GM18867 (cell line): ENCODE results near the gene SLC24A3.

Experiments
- ATAC-seq: cut with Tn5 transposase; IDR thresholded peaks from one replicate; pipeline ENCODE4 v1.9.1; 2021; ENCODE audit warnings: mild to moderate bottlenecking, moderate library complexity; ENCODE audit not compliant: unreplicated experiment

Gene SLC24A3

DNA sequence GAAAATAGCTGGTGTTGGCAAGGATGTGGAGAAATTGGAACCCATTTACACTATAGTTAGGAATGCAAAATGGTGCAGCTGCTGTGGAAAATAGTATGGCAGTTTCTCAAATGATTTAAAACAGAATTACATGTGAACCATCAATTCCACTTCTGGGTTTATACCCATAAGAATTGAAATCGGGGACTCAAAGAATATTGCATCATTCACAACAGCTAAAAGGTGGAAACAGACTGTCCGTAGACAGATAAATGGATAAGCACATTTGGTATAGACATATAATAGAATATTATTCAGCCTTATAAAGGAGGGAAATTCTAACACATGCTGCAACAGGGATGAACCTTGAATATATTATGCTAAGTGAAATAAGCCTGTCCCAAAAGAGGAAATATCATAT lies 355.7 kb downstream of the SLC24A3 start:
- ATAC-seq = no peak

DNA sequence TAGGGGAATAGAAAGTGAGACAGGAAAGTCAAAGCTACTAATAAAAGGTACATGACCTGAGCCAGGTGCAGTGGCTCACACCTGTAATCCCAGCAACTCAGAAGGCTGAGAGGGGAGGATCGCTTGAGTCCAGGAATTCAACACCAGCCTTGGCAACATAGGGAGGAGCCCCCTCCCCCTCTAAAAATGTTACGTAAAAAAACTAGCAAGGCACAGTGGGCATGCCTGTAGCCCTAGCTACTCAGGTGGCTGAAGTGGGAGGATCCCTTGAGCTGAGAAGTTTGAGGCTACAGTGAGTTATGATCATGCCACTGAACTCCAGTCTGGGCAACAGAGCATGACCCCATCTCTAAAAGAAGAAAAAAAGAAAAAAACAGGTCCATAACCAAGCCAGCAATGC lies 359.6 kb downstream of the SLC24A3 start:
- no peak for ATAC-seq

DNA sequence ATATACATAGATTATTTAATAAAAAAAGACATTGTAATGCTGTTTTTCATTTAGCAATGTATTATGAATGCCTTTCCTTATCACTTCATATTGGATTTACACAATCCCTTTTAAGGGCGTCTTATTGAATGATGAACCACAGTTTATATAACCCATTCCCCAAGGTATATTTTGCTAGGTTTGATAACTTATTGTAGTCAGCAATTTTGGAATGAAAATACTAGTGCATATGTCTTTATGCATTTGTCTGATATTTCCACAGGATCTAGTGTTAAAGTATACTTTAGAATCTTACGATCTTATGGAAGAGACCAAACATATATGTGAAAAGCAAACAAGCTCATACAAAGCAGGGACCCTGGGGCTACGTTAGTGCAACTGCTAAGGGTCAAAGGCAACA lies 365.2 kb downstream of the SLC24A3 start:
- ATAC-seq = no peak

DNA sequence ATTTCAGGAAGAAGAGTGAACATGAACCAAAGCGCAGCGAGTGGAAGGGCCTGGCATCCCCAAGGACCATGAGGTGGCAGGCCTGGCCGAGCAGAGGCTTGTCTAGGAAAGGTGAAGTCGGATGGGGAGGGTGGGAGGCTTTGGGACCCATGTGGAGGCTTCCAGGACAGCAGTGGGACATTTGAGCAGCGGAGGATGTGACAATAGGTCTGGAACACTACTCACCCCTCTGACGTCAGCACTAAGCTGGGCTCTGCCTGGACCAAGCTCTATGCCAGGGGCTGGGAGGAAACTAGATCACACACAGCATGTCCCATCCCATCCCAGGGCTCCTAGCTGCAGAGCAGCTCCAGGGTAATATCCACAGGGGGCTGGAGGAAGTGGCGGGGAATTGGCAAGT lies 370.3 kb downstream of the SLC24A3 start:
- ATAC-seq = no peak

DNA sequence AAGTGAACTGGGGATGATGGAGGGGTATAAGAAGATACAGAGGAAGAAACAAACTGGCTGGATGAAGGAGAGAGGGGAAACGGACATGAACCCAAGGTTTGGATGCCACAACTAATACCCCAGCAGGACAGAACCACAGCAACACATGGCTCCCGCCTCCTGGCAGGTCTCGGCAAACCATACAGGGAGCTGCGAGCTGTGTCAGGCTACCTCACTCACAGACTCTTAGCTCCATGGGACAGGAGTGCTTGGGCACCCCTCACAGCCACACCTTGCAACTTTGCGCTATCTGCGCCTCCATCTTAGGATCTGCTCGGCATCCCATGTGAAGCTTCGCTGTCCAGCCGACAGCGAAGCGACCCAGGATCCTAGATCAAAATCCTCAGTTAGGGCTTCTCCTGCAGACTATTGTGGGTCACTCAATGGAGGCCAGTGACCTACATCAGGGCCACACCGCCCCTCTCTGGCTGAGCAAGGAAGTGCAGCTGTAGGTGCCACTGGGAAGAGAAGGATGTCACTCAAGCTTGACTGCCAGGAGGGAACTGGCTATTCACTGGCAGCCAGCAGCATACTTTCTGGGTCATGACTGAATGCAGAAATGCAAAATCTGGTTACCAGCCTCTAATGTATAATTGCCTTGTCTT lies 371.2 kb downstream of the SLC24A3 start:
- ATAC-seq = peak; percentile 52

DNA sequence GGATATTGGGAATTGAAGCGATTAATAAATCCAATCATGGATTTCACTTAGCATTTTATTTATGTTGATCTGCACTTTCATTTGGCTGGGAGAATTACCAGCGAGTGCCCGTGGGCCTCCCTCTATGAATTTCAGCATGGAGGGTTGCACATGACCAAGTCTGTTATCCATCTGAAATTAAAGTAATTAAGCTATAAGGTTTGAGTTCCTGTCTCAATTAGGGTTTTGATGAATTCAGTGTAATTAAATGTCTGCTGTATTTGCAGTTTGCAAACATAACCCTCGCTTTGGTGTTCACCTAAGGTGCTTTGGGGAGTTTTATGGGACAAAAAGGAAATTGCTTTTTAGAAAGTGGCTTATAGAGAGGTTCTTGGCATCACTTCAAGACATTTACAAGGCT lies 375.8 kb downstream of the SLC24A3 start:
- ATAC-seq = no peak

DNA sequence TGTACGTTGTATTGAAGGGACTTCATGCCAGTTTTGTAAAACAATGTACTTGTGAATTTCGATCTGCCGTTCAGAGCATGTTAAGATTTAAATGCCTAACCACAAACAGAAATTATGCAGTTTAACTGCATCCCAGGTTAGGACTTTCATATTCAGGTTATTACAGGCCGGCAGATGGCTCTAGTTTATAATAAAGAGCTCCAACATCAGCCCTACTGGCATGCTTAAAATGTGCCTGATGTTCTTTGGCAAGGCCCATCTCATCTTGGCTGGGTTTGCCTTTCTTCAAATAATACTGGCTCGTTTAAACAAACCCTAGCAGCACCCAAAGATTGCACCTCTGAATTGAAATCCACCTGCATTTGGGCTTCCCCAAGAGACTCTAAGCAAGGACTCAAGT lies 376.3 kb downstream of the SLC24A3 start:
- ATAC-seq = no peak

DNA sequence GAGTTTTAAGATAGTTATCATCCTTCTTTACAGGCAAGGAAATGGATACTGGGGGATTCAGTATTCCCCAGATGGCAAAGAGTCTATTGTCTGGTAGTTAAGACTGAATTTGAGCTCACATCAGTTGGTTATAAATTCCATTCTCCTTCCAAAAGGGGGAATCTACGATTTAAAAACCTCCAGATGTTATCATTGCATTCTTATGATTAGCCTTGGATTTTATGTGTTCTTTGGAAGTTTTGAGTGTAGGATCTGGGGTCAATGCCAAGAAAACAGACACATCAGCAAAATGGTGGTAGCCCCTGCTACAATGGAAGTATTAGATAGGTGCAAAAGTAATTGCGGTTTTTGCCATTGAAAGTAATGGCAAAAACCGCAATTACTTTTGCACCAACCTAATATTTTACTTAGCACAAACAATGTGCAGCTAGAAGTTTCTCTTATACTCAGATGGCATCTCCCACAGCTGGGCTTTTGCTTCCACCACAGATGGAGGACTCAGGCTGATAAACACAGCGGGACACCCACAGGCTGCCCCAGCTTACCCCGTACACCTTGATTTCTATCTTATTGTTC lies 377.4 kb downstream of the SLC24A3 start:
- ATAC-seq = no peak

DNA sequence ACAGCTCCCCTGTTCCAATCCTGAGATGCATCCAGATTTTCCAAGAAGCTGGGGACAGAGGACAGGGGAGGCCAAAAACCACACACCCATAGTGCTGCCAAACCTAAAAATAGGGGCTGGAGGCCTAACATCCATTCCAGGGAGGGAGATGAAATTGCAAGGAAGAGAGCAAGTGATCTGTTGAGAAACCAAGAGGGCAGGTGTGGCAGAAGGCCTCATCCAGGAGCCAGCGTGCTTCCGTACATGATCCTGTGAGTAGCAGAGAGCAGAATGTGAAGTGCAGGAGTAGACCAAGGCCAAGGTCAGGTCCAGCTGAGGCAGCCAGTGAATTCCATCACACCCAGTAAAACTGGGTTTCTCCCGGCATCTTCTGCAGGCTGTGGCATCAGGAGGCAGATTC lies 377.9 kb downstream of the SLC24A3 start:
- ATAC-seq = no peak

DNA sequence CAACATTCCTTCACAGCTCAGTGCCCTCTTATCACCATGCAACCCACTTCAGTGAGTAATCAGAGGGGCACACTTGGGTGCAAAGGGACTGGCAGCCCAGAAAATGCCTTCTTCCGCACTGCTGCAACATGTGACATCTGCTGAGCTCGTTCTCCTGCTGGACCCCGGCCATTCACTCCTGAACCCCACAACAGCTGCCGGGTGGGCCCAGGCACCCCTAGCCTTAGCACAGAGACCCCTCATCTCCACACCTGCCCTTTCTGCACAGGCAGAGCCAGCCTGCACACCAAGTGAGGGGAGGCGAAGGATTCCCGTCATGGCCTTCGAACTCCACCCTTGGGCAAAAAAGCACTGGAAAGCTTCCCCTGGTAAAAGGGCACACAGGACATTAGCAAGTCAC lies 381.3 kb downstream of the SLC24A3 start:
- no peak for ATAC-seq

DNA sequence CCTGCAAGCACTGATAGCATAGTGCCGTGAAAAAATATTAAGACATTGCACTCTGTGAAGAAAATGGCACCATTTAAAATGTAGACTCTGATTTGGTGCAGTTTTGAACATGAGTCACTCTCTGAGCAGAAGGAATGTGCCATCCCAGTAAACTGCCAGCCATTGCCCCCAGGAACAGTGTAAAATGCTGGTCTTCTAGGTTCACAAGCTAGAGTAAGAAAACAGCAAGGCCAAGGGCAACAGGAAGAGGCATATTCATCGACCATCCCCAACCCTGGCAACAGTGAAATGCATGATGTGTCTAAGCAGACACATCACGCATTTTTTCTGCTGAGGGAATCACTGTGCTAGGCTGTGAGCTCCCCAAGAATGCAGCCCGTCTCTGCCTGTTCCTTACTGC lies 382.5 kb downstream of the SLC24A3 start:
- no peak for ATAC-seq

DNA sequence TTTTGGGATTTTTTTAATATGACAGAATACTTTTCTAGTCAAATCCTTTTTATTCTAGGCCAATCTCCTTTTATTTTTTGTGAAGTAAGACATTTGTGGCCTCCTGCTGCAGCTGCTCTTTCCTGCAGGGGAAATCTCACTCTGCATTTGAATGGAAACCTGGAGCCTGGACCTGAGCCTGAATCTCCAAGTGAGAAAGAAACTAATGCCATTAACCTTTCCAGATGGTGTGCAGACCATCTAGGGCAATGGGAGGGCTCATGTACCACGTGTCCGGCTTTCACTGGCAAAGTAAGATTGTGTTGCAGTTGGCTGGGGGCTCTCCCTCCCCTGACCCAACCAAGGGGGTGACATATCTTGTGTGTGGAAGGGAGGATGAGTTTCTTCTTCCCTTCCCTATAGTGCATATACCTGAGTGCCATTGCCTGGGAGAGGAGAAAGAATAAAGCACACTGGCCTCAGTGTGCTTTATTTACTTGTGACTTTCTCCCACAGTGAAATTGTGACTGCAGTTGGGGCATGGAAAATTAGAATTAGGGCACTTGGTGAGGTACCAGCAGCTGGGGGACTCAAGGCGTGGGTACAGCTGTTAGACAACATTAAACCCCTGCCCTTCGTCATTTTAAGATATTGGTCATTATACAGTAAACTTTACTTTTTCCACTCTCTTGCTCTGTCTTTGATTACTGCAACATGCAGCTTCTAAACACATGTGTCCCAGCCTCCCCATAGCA lies 385.8 kb downstream of the SLC24A3 start:
- ATAC-seq = no peak

DNA sequence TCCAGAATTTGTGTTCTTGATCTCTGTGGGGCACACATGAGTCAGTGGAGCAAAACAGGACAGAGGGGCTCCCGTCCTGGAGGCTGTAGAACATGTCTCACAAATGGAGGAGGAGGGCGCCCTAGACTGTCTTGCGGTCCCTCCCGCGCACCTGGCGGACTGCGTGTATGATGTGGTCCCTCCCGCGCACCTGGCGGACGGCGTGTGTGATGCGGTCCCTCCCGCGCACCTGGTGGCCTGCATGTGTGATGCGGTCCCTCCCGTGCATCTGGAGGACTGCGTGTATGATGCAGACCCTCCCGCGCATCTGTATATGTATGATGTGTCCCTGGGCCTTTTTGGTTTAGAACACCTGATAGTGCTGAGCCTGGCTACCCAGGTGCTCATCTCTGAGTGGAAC lies 386.8 kb downstream of the SLC24A3 start:
- ATAC-seq = no peak

DNA sequence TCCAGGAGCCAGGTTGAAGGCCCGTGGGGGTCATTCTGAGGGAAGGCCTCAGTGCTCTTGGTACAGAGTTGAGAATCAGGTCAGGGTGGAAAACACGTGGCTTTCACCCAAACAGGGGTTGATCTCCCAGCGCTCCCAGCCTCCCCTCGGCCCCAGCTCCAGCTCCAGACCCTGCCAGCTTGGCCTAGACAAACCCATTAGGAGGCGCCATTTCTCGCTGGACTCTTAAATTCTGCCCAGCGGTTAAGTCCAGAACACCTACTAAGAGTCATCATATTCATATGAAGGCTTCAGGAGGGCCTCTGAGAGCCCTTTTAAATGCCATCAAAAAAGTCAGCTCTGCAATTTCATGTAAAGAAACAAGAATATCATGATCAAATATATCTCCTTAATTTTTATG lies 387.6 kb downstream of the SLC24A3 start:
- no peak for ATAC-seq

DNA sequence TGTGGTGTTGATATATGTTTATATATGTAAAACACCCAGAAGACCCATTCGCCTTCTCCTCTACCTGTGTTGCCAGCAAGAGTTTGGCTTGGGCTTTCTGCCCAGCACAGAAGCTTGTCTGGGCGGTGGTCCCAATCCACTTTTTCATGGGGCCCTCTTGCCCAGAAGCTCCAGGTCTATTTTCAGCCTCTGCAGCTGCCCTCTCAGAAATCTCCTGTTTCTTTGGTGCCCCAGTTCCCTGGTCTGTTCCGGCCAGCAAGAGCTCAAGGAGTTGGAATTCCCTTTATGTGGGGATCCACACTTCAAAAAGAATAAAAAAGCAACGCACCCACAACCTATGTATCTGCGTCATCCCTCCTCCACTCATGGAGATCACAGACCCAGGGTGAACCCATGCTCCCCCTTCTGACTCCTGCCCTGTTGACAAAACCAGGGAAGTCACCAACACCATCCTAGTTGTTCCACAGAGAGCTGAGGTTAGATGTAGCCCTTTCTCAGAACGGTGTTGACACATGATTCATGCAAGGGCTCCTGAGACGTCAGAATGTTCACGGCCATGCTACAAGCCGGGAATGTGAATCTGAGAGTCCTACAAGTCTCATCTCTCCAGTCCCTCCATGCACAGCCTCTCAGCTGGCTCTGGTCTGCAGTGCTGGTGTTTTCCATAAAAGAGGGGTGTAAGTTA lies 388.8 kb downstream of the SLC24A3 start:
- no peak for ATAC-seq

DNA sequence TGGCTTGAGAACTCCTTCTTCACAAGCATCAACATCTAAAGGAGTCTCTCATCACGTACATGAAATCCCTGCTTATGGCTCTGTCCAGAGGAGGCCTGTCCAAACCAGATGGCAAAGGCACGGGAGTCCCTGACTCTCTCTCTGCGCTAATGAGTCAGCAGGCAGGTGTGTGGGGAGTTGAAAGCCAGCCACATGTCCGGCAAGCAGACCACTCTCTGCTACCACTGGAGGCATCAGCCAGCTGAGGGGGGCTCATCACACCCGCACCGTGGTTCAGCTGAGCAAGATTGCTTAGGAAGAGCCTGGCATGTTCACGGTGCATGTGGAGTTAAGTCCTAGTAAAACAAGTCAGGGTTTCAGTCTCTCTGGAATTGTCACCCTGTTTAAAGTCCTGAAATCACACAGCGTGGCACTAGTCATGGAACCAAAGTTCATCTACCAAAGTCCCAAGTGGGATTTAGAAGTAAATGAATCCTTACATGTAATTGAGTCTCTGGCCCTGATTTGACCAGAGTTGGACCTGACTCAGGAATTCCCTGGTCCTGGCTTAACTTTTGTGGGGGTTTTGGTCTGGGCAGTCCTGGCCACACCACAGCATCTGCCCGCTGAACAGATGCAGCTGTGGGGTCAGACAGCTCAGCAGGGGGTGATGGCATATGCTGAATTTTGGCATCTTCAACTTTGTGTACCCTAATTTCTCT lies 390.4 kb downstream of the SLC24A3 start:
- ATAC-seq = no peak

DNA sequence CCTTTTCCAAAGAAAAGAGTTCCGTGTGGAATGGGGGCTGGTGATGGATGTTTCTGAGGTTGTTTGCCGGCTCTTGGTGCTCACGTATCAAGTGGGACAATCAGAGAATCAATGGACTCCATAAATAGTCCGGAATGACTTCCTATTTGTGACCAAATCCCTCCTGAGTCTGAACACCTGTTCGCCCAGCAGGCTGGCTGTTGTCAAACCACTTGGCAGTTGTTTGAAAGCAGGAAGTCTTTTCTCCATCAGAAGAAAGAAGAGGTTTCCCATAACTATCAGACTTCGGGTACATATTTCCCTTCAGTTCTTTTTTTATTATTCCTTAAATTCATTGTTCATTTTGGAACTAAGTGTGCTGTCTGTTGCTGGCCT lies 390.9 kb downstream of the SLC24A3 start:
- ATAC-seq = no peak

DNA sequence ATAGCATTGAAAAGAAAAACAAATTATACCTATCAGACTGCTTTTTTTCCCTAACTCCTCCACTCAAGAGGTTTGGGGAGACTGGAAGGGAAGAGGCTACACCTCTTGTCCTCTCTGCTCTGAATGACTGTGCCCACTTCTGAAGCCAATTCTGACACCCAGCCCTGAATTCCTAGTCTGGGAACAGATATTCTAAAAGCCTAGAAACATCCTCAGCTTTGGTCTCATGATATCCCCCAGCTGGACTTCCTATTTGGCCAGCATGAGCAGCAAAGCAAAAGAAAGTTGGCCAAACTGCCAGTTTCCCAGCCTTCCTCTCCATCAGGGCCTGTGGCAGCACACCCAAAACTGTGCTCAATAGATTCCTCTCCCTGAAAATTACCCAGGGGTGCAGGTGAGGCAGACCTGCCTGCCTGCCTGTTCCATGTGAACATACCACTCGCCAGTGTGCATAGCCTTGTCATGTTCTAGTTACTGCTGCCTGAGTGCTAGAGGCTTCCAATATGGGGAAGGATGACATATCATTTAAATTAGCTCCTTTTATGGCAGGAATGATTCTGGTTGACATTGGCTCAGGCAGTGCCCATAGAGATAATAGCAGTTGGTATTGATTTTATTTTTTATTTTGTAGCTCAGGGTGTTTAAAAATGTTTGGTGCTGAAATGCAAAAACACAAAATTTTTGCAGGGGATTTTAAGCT lies 393.5 kb downstream of the SLC24A3 start:
- no peak for ATAC-seq

DNA sequence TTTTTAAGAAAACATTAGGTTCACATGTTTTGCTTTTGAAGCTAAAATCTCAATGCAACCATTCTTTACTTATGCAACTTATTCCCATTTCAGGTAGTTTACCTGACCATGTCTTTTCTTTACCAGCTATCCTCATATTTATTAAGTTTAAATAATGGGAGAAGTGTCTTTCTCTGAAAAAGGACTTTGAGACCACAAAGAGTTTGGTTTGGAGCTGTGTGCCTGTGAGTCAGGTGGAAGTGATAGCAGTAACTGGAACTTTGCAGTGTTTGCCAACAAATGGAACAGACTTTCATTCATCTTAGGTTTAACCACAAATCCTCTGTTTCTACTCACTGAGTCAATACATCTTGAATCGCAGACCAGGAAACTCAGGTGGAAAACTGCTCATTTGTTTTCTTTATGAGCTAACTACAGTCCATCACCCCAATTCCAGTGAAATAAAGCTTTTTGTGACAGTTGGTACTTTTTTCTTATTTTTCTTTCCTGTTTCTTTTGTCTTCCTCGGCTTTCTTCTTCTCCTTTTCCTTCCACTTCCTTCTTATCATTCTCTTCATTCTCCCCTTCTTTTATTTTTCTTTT lies 397.3 kb downstream of the SLC24A3 start:
- no peak for ATAC-seq

DNA sequence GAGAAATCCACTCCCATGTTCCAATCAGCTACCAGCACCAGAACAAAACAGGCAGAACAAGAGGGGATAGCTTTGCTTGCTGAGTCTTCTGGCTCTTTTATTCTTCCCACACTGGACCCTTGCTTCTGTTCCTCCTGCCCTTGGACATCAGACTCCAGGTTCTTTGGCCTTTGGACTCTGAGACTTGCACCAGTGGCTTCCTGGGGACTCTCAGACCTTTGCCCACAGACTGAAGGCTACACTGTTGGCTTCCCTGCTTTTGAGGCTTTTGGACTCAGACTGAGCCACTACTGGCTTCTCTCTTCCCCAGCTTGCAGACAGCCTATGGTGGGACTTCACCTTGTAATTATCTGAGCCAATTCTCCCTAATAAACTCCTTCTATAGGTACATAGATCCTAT lies 403.2 kb downstream of the SLC24A3 start:
- ATAC-seq = no peak
